Measurements from ENCODE around the gene EIF3K.

Gene EIF3K

DNA sequence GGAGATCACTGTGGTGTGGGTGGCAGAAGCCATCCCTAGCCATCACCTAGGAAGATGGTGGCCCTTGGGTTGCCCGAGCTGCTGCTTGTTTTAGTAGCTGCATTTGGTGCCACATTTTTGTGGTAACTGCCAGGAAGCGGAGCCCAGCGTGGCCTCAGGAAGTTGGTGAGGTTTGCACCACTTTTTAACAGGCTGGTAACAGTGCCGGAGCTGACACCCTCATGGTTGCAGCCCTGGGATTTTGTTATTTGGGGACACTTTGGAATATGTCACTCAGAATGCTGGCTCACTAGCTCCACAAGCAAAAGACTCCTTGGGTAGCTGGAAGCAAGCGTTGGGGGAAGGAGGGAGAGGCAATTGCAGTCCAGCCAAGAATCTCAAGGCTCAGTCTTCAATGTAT, 50.6 kb downstream of the EIF3K start:
- DNase-seq, result peak; percentile 60

DNA sequence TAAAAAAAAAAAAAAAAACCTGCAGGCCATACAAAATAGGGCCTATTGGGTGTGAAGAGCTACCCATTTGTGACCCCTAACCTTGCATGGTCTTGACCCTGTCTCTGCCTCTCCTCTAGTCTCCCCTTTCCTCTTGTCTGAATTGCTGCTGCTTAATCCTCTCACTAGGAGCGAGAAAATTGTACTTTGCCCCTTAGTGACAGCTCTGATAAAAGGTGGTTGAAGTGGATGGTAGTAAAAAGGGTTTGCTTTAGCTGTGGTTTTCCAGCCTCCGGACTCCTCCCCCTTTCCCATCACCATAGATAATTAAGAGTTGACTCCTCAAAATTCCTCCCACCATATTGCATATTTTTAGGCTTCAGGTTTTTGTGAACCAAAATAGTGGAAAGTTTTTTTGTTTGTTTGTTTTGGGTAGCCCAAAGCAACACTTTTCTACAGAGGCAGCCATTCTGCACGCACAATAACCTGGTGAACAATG, 52.0 kb downstream of the EIF3K start:
- DNase-seq, result no peak

DNA sequence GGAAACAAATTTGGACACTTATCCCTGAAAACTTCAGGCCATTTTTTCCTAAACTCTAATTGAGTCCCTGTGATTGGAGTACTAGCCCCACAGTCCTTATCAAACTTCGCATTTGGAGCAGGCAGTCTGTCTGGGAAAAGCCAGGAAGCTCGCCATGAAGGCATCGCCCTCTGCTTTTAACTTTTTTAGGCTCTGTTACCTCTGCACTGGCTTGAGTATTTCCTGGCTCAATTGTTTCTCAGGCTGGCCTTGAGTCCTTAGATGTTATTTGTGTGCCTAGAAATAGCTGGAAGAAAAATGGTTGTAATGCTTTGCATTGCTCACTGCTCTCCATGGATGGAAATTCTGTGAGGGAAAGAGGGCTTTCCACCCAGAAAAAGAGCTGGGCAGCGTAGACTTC, 52.7 kb downstream of the EIF3K start:
- DNase-seq, result no peak

DNA sequence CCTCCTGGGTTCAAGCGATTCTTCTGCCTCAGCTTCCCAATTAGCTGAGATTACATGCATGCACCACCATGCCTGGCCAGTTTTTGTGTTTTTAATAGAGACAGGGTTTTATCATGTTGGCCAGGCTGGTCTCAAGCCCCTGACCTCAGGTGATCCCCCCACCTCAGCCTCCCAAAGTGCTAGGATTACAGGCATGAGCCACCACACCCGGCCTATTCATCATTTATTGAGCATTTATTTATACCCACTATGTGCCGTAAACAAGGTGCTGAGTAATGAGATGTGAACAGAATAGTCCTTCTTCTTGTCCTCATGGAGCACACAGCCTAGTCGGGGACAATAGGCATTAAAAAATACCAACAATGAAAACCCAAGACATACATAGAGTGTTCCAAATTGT, 54.0 kb downstream of the EIF3K start:
- DNase-seq, result no peak

DNA sequence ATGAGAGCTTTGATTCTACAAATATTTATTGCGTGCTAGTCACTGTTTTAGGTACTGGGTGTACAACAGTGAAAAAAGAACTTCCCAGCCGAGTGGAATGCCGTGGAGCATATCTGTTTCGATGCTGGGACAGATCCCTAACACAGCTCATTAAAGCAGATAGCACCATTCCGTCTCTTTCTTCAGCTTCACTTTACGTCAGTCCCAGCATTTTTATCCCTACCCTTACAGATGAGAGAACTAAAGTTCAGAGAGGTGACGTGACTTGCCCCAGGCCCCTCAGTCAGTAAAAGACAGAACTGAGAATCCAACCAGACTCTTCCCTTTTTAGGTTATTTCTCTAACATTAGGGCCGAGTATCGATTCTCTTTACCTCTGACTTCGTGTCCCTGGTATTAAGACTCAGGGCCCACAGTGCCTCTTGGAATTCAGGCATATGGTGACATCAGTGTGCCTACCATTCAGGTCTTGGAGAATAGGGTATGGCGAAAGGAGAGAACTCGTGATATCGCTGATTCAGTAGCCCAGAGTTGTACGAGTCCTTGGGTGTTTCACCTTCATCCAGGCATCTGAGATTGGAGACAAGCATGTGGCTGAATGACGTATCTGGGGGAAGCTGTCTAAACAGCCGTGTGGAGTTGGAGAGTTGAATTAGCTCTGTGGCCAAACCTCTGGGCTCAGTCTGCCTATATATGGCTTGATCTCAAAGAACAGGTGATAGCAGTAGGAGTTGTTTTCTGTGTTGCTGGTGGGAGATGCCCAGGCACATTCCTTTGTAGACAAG, 55.6 kb downstream of the EIF3K start:
- DNase-seq, result no peak

DNA sequence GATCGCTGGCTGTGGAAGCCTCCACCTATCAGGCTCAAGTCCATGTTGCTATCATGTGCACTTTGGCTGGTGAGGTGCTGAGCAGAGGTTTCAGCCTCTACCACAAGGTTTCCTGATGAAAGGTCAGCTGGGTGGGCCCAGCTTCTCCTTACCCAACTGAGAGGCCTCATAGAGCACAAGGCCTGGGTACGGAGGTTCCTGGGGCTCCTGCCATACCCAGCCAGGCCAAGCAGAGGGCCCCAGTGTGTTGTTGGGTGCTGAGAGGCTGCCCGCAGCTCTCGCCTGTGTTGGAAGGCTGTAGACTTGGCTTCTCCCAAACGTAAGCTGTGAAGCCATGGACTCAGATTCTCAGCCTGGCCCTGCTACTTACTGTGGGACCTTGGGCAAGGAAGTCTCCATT, 56.6 kb downstream of the EIF3K start:
- DNase-seq, result peak; percentile 36

GRCh38 chr19:38676023-38676877, 57.3 kb downstream of the EIF3K start:
- no peak for DNase-seq

DNA sequence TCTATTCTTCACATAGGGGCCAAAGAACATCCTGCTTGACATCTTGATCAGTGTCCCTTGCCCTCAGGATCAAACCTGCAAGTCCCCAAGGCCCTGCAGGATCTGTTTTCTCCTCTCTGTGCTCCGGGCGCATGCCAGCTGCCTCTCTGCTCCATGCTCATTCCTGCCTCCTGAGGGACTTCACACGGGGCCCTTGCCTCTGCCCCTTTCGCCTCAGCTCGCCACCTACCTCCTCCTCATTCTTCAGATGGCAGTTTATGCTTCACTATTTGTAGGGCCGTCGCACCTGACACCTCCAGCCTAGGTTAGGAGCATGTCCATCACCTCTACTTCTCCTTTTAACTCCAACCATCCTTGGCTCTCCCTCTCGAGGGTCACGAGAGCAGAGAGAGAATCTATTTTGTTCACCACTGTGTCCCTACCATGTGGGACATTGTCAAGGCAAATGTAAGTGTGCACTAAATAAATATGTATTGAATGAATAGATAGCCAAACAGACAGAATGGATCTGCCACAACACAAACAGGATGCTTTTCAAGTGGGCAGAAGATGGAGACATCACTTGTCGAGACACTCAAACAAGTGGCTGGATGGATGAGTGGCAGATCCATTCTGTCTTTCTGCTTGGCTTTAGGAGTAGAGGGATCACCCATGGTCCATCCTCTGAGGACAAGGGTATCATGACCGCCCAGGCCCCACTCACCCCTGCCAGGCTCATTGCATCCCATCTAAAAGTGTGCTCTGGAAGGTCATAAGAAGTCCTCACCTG, 58.1 kb downstream of the EIF3K start:
- no peak for DNase-seq

GRCh38 chr19:38678217-38678890, 59.4 kb downstream of the EIF3K start:
- no peak for DNase-seq

DNA sequence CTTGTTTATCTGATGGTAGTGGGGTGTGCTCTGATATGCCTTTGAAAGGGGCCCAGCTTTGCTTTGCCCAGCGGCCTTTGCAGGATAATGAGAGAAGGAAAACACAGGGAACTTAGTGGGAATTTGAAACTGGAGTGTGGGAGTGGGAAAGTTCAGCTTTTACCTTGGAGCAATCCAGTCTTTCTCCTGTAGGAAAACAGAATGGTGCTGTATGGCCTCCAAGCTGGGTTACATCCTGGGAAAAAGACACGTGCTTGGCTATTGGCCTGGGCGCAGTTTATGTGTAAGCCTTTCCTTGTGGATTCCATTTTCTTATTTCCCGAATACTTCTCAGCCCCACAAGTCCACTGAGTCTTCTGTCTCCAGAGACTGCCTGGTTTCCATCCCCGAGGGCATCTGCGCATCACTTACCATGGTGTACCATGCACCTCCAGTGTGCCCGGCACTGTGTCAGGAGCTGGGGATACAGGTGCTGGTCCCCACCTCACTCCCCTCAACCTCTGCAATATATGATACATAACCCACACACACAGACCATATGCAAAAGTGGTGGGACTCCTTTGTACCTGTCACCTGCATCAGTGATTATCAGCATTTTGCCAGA, 60.0 kb downstream of the EIF3K start:
- DNase-seq, result no peak

DNA sequence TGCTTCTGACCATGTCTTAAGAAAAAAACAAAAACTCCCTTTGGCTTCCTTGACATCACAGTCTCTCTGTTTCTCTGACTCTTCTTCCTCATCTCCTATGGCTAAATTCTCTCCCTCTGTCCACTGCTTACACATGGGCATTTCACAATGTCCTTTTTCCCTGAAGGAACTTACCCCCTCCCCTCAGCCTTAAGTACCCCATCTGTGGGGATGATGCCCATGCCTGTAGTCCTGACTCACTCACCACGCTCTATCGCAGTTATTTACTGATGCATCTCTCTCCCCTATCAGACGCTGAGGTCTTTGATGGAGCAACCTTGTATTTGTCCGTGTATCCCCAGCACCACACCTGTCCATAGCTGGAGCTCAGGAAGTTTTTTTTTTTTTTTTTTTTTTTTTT, 60.9 kb downstream of the EIF3K start:
- no peak for DNase-seq

GRCh38 chr19:38682195-38682867, 63.3 kb downstream of the EIF3K start:
- no peak for DNase-seq

- DNase-seq, result no peak
Observed at GRCh38 chr19:38682872-38683392, 63.9 kb downstream of the EIF3K start.

DNA sequence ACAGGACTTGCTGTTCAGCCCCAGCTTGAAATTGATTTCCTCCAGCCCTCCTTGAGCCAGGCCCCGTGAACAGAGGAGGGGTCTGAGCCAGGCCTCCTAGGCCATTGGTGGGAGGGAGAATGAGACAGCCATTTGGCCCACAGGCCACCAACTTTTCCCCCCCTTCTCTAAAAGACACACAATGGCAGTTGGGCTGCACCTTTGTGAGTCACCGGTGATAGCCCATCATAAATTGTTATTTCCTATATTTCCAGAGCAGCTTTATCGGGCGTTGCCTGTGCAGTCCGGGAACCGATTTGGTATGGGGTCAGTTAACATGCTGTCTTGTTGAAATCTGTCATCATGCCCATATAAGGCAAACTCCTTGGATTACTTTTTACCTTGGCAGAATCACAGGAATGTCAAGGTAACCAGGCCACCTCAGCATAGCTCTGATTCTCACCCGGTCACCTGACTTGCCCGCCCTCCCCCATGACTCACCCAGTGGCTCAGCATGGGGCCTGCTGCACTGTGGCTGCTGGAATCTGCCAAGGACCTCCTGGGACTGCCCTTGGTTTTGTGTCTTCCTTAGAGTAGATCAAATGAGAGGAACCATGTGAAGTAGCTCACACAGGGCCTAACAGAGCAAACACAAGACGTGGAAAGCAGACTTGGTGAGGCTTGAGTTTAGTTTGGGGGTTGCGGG, 64.5 kb downstream of the EIF3K start:
- peak; percentile 67 for DNase-seq

DNA sequence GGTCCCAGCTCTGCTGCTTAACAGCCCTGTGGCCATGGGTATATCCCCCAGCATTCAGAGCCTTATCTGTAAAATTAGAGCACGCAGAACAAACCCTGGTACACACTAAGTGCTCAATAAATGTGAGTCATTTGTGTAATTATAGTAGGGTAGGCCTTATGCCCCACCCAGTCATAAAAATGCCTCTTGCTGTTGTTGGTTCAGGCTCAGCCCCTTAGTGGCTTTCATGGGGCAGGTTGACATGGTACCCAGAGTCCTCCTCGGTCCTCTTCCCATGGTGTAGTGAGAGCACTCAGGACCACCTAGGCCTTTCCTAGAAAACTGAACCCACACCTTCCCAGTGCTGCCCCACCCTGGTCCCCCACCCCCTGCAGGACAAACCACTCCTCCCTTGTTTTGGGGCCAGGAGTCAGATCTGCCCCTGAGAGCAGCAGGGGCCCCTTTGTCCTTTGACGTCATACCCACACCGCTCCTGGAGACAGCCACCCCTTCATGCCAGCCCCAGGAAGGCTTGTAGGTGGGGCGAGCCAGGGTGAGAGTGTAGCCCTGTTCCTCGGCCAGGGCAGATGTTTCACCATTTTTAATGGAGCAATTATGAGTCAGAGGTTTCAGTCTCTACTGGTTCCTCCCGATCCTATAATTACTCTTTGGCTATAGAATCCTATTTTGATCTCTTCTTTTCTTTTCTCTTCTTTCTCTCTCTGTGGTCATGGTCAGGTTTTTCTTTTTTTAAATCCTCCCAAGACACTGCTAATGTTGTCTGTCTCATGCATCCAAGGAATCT, 65.3 kb downstream of the EIF3K start:
- peak; percentile 54 for DNase-seq

- DNase-seq, result no peak
Observed at GRCh38 chr19:38684862-38685665, 66.1 kb downstream of the EIF3K start.

DNA sequence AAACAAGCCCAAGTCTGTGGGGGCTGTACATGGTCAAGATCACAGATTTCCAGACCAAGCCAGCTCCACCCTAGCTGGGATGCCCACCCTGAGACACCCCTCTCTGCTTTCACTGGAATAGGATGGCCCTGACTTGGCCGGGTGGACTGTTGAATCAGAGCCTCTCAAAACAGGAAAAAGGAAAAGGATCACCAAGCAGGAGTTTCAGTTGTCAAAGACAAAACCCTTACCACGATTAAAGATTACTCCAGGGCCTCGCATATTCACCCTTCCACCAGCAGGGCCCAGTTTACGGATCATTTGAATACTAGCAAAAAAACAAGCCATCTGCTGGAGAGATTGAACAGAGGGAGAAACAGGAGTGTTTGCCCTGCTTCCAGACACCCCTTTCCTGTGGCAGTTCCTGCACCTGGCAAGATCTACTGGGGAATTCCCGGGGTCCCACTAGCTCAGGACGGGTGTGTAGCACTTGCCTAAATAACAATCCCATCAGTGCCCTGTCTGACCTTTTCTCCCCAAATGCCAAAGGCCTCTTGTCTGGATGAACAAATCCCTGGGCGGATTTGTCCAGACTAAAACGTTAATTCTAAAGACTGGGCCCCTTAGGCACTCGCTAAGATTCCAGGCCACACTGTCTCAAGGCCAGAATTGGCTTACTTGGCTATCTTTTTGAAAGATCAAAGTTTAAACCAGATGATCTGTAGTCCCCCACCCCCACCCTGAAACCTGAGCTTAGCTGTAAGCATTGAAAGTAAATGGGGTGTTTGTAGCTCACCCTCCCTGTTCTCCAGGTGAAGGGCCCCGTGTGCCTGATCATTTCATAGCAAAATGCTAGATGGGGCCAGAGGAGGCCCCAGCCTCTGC, 66.9 kb downstream of the EIF3K start:
- peak; percentile 37 for DNase-seq

GRCh38 chr19:38686530-38686888, 67.5 kb downstream of the EIF3K start:
- DNase-seq, result peak; percentile 69
